Keratinocyte (primary cell): ENCODE results near the gene MIA2. TPM values are rescaled to one million over a fixed set of nuclear protein-coding genes. Genes with fewer than 3 reads are reported as not detected.

Experiments
- DNase-seq: peaks from one replicate; pipeline ENCODE4 v3.0.0-alpha.2; 2011; ENCODE audit warnings: low read depth, missing footprints, low spot score
- FAIRE-seq: peaks from 2 replicates; lab custom pipeline; 2011; peaks lifted over from hg19 to GRCh38; lab: Jason Lieb, UNC
- H2AFZ ChIP-seq: 2 replicates; pipeline ENCODE4 v1.6.0; 2012; ENCODE audit warnings: low read length, control low read depth, inconsistent platforms; ENCODE audit not compliant: control insufficient read depth
- H3K27ac ChIP-seq: 2 replicates; pipeline ENCODE4 v1.5.1; 2011; ENCODE audit warnings: low read length; ENCODE audit not compliant: control insufficient read depth, insufficient read depth
- H3K27me3 ChIP-seq: 3 replicates; pipeline ENCODE4 v1.6.0; 2011; ENCODE audit warnings: low read length; ENCODE audit not compliant: control insufficient read depth, insufficient read depth; ENCODE audit errors: extremely low read depth
- H3K36me3 ChIP-seq, 2 experiments: 2 replicates in 1 of 2; 3 replicates in 1 of 2; pipeline ENCODE4 v1.5.1; 2011; ENCODE audit warnings: low read length in 2 of 2, mild to moderate bottlenecking in 1 of 2; ENCODE audit not compliant: control insufficient read depth in 2 of 2, insufficient read depth in 2 of 2; ENCODE audit errors: extremely low read depth in 1 of 2
- H3K4me1 ChIP-seq: 3 replicates; pipeline ENCODE4 v1.5.1; 2011; ENCODE audit warnings: low read length; ENCODE audit not compliant: control insufficient read depth, insufficient read depth; ENCODE audit errors: extremely low read depth
- H3K4me2 ChIP-seq: 3 replicates; pipeline ENCODE4 v1.6.0; 2011; ENCODE audit warnings: low read depth, low read length; ENCODE audit not compliant: control insufficient read depth, insufficient read depth; ENCODE audit errors: extremely low read depth
- H3K4me3 ChIP-seq, 3 experiments: fragments of 200-600 bp in 1 of 3; sonication (generic) in 1 of 3; 2 replicates in 2 of 3; 3 replicates in 1 of 3; pipeline ENCODE4 v1.5.1; 2011 to 2016; ENCODE audit warnings: low read length in 3 of 3, mild to moderate bottlenecking in 3 of 3, control low read depth in 2 of 3, inconsistent platforms in 1 of 3, low read depth in 1 of 3, mixed read lengths in 1 of 3, mixed run types in 1 of 3, moderate library complexity in 1 of 3; ENCODE audit not compliant: control insufficient read depth in 2 of 3, insufficient read depth in 2 of 3; ENCODE audit errors: extremely low read depth in 1 of 3
- H3K79me2 ChIP-seq: 2 replicates; pipeline ENCODE4 v1.6.0; 2012; ENCODE audit warnings: low read length; ENCODE audit not compliant: control insufficient read depth, insufficient read depth
- H3K9ac ChIP-seq: 3 replicates; pipeline ENCODE4 v1.6.0; 2011; ENCODE audit warnings: low read length; ENCODE audit not compliant: control insufficient read depth, insufficient read depth; ENCODE audit errors: extremely low read depth
- H3K9me1 ChIP-seq: 3 replicates; pipeline ENCODE4 v1.6.0; 2011; ENCODE audit warnings: low read length; ENCODE audit not compliant: control insufficient read depth, insufficient read depth; ENCODE audit errors: extremely low read depth
- H3K9me3 ChIP-seq: 2 replicates; pipeline ENCODE4 v1.5.1; 2012; ENCODE audit warnings: low read depth, low read length; ENCODE audit not compliant: control insufficient read depth
- H4K20me1 ChIP-seq: 3 replicates; pipeline ENCODE4 v1.6.0; 2011; ENCODE audit warnings: low read length; ENCODE audit not compliant: control insufficient read depth, insufficient read depth; ENCODE audit errors: extremely low read depth
- EZH2 ChIP-seq: IDR thresholded peaks from one replicate; pipeline ENCODE4 v1.6.1; 2012; ENCODE audit warnings: inconsistent platforms, mild to moderate bottlenecking, low read length, moderate library complexity
- dilution Hi-C: fragments of 300-500 bp; cut with MboI; formaldehyde crosslinking; loops from one replicate; pipeline ENCODE4 v1.7.0; 2020; ENCODE audit warnings: low sequenced_read_pairs; ENCODE audit not compliant: extremely low pct_ligation_motif_present
- polyA plus RNA-seq, 5 experiments: library from polyadenylated mRNA; depleted of rRNA in 3 of 5; stranded (reverse) in 3 of 5; stranded (forward) in 1 of 5; unstranded in 1 of 5; fragments of >200 nt; gene quantifications; 1 replicate in 1 of 5; 2 replicates in 3 of 5; 3 replicates in 1 of 5; pipeline versions ENCODE4 v1.2.1 to v1.2.3, GENCODE V29; 2011 to 2012; ENCODE audit warnings: missing spikeins in 2 of 5, low read depth in 1 of 5, low replicate concordance in 1 of 5
- TF ChIP-seq, protein P1 (sequence below), 3 experiments: IDR thresholded peaks in 1 of 3; conservative IDR thresholded peaks in 1 of 3; optimal IDR thresholded peaks in 1 of 3; 2 replicates in 2 of 3; 3 replicates in 1 of 3; pipeline versions ENCODE3 to v1.5.1; 2011; ENCODE audit warnings: low read length in 3 of 3, mild to moderate bottlenecking in 3 of 3, moderate library complexity in 2 of 3, control low read depth in 1 of 3, inconsistent platforms in 1 of 3; ENCODE audit not compliant: insufficient read depth in 2 of 3; ENCODE audit errors: extremely low read depth in 1 of 3

MIA2 gene
- polyA plus RNA-seq, 1 donor (not counting 4 experiments of a cell fraction or from before 2014, with no cell fraction given) = 21.9 TPM

- H3K9ac ChIP-seq = no peak overlapping the region
- H3K27me3 ChIP-seq = no peaks in the 10 kb centered on the region
- H3K27ac ChIP-seq = no peak overlapping the region
- no peak overlapping the region for H3K4me2 ChIP-seq
- H2AFZ ChIP-seq = no peak overlapping the region
- DNase-seq (no peak), FAIRE-seq (no peak)
- no peaks in the 10 kb centered on the region for H3K79me2 ChIP-seq
- dilution Hi-C loops = no loop called here
- no peak for TF ChIP-seq EZH2
- TF ChIP-seq, protein P1, sequence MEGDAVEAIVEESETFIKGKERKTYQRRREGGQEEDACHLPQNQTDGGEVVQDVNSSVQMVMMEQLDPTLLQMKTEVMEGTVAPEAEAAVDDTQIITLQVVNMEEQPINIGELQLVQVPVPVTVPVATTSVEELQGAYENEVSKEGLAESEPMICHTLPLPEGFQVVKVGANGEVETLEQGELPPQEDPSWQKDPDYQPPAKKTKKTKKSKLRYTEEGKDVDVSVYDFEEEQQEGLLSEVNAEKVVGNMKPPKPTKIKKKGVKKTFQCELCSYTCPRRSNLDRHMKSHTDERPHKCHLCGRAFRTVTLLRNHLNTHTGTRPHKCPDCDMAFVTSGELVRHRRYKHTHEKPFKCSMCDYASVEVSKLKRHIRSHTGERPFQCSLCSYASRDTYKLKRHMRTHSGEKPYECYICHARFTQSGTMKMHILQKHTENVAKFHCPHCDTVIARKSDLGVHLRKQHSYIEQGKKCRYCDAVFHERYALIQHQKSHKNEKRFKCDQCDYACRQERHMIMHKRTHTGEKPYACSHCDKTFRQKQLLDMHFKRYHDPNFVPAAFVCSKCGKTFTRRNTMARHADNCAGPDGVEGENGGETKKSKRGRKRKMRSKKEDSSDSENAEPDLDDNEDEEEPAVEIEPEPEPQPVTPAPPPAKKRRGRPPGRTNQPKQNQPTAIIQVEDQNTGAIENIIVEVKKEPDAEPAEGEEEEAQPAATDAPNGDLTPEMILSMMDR (optimal IDR thresholded peaks at IDR 0.05 in 1 of 3, IDR thresholded peaks at IDR 0.05 in 1 of 3, conservative IDR thresholded peaks at IDR 0.05 in 1 of 3; ENCODE audit: extremely low read depth in 1 of 3, insufficient read depth in 2 of 3, low read length in 3 of 3) = no peak
- H3K9me1 ChIP-seq = no peaks in the 10 kb centered on the region
- no peaks in the 10 kb centered on the region for H4K20me1 ChIP-seq
- H3K36me3 ChIP-seq = peaks cover 2 to 3% of the 10 kb centered on the region in 2 experiments
- no peaks in the 10 kb centered on the region for H3K4me1 ChIP-seq
- no peak overlapping the region for H3K4me3 ChIP-seq
- H3K9me3 ChIP-seq = no peaks in the 10 kb centered on the region
These were observed 162.0 kb downstream of the MIA2 start for GRCh38 chr14:39395555-39396254.

GRCh38 chr14:39396448-39396847 lies 162.7 kb downstream of the MIA2 start:
- Histone ChIP-seq H3K9ac (no peak overlapping the region), H3K27me3 (no peaks in the 10 kb centered on the region), H3K4me3 (no peak overlapping the region), H3K4me1 (no peaks in the 10 kb centered on the region), H3K4me2 (no peak overlapping the region), H3K36me3 (peaks cover 2 to 3% of the 10 kb centered on the region in 2 experiments), H3K9me1 (no peaks in the 10 kb centered on the region), H4K20me1 (no peaks in the 10 kb centered on the region), H3K9me3 (no peaks in the 10 kb centered on the region), H2AFZ (no peak overlapping the region), H3K27ac (no peak overlapping the region), H3K79me2 (no peaks in the 10 kb centered on the region)
- no peak for DNase-seq
- dilution Hi-C loops = no loop called here
- TF ChIP-seq, protein P1 (optimal IDR thresholded peaks at IDR 0.05 in 1 of 3, IDR thresholded peaks at IDR 0.05 in 1 of 3, conservative IDR thresholded peaks at IDR 0.05 in 1 of 3; ENCODE audit: extremely low read depth in 1 of 3, insufficient read depth in 2 of 3, low read length in 3 of 3) = no peak
- TF ChIP-seq EZH2 = no peak
- FAIRE-seq = no peak
